AG04450 (cell line): Measurements from ENCODE around the gene MAPK9. TPM values are rescaled to one million over a fixed set of nuclear protein-coding genes. Genes with fewer than 3 reads are reported as not detected.

Experiments used
- CTCF ChIA-PET: fragments of 300-600, 350-600 bp; formaldehyde crosslinking; extraction: SDS; loops from one replicate; lab custom pipeline; 2022; ENCODE audit warnings: antibody characterized with exemption, inconsistent platforms; lab: Charles Lee
- POLR2A ChIA-PET: fragments of 350-600 bp; formaldehyde crosslinking; extraction: SDS; loops from one replicate; lab custom pipeline; 2021; ENCODE audit warnings: antibody characterized with exemption, inconsistent platforms; lab: Yijun Ruan, JAX
- DNase-seq: peaks from one replicate; pipeline ENCODE4 v3.0.0-alpha.2; 2011; ENCODE audit warnings: low read depth, low spot score
- H3K27ac ChIP-seq: one replicate; pipeline ENCODE4 v1.5.1; 2012; ENCODE audit warnings: low read depth, low read length, control low read depth
- H3K27me3 ChIP-seq: one replicate; pipeline ENCODE4 v1.6.0; 2012; ENCODE audit warnings: low read length; ENCODE audit not compliant: control insufficient read depth, insufficient read depth
- H3K4me3 ChIP-seq: 2 replicates; pipeline ENCODE4 v1.5.1; 2011; ENCODE audit warnings: mild to moderate bottlenecking, low read depth, low read length, control low read depth
- H3K9me3 ChIP-seq: 2 replicates; pipeline ENCODE4 v1.5.1; 2012; ENCODE audit warnings: low read length; ENCODE audit not compliant: control insufficient read depth, insufficient read depth
- CTCF ChIP-seq: IDR thresholded peaks from 2 replicates; pipeline ENCODE4 v1.5.1; 2011; ENCODE audit warnings: low read depth, low read length, control low read depth, inconsistent platforms
- polyA plus RNA-seq: library from polyadenylated mRNA; depleted of rRNA; stranded (reverse); fragments of >200 nt; gene quantifications from 2 replicates; pipeline ENCODE4 v1.2.3, GENCODE V29; 2011; rRNA removed

MAPK9 gene
- polyA plus RNA-seq, 1 experiment, result 35.1 TPM

GRCh38 chr5:180193749-180194375, 98.0 kb downstream of the MAPK9 start:
- Histone ChIP-seq H3K4me3 (no peak overlapping the region), H3K27me3 (no peaks in the 10 kb centered on the region), H3K27ac (no peak overlapping the region), H3K9me3 (peaks cover 7% of the 10 kb centered on the region; the same call in 1 of the 2 replicates)
- CTCF ChIA-PET, result no interaction called here
- POLR2A ChIA-PET, result no interaction called here
- DNase-seq, result no peak
- TF ChIP-seq CTCF, result no peak

- CTCF ChIA-PET, result no interaction called here
- POLR2A ChIA-PET, result no interaction called here
- DNase-seq, result no peak
- Histone ChIP-seq H3K4me3 (no peak overlapping the region), H3K9me3 (peaks cover 7% of the 10 kb centered on the region; the same call in 1 of the 2 replicates), H3K27ac (no peak overlapping the region), H3K27me3 (no peaks in the 10 kb centered on the region)
- no peak for TF ChIP-seq CTCF
Observed at GRCh38 chr5:180191716-180192115, 100.2 kb downstream of the MAPK9 start.

DNA sequence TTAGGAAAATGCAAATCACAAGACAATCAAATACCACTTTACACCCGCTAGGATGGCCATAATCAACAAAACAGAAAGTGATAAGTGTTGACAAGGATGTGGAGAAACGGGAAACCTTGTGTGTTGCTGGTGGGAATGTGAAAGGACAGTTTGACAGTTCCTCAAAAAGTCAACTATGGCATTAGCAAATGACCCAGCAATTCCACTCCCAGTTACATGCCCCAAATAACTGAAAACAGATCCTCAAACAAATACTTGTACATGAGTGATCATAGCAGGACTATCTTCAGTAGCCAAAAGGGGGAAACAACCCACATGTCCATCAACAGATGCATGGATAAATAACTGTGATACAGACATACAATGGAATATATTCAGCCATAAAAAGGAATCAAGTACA, 104.1 kb downstream of the MAPK9 start:
- H3K9me3 ChIP-seq, result peaks cover 4% of the 10 kb centered on the region
- H3K27me3 ChIP-seq, result no peaks in the 10 kb centered on the region
- CTCF ChIA-PET, result no interaction called here

More for the DNA sequence above, 104.1 kb downstream of the MAPK9 start:
- TF ChIP-seq CTCF, result no peak
- POLR2A ChIA-PET, result no interaction called here
- no peak overlapping the region for H3K4me3 ChIP-seq
- no peak for DNase-seq
- no peak overlapping the region for H3K27ac ChIP-seq

Other genes starting within 250 kb of the MAPK9 start
- 37.0 and 38.9 TPM in 2 replicates for gene RNF130, start 220.3 kb downstream of the MAPK9 start, polyA plus RNA-seq
- not detected in 2 replicates for gene RASGEF1C, start 82.9 kb downstream of the MAPK9 start, polyA plus RNA-seq
- gene GFPT2, start 61.3 kb upstream of the MAPK9 start, polyA plus RNA-seq, result 13.9 and 15.1 TPM in 2 replicates
- 18.8 and 21.5 TPM in 2 replicates for gene CNOT6, start 202.3 kb upstream of the MAPK9 start, polyA plus RNA-seq